ENCODE measurements around the gene LSP1.

DNA sequence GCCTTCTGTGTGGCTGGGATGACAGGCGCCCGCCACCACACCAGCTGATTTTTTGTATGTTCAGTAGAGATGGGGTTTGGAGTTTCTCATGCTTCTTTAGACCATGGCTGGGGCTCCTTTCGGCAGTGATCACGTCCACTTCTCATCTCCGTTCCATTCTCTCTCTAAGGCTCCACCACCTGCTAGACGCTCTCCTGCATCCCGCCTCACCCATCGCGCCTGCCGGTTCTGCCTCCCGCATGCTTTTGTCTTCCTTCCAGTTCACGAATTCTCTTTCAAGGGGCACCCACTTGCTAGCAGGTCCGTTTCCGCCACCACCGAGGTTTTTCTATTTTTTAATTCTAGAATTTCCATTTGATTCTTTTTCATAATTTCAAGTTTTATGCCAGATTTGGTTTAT is 40.1 kb upstream of the LSP1 start:
- TF ChIP-seq, protein P1, sequence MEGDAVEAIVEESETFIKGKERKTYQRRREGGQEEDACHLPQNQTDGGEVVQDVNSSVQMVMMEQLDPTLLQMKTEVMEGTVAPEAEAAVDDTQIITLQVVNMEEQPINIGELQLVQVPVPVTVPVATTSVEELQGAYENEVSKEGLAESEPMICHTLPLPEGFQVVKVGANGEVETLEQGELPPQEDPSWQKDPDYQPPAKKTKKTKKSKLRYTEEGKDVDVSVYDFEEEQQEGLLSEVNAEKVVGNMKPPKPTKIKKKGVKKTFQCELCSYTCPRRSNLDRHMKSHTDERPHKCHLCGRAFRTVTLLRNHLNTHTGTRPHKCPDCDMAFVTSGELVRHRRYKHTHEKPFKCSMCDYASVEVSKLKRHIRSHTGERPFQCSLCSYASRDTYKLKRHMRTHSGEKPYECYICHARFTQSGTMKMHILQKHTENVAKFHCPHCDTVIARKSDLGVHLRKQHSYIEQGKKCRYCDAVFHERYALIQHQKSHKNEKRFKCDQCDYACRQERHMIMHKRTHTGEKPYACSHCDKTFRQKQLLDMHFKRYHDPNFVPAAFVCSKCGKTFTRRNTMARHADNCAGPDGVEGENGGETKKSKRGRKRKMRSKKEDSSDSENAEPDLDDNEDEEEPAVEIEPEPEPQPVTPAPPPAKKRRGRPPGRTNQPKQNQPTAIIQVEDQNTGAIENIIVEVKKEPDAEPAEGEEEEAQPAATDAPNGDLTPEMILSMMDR (IDR thresholded peaks at IDR 0.05), result no peak
- TF ChIP-seq SIN3A (IDR thresholded peaks at IDR 0.05; ENCODE audit: borderline replicate concordance, insufficient read depth, low read depth, low read length) (no peak), POLR2AphosphoS5 (IDR thresholded peaks at IDR 0.05; ENCODE audit: low read depth, low read length) (no peak)
- TF ChIP-seq, protein P2, sequence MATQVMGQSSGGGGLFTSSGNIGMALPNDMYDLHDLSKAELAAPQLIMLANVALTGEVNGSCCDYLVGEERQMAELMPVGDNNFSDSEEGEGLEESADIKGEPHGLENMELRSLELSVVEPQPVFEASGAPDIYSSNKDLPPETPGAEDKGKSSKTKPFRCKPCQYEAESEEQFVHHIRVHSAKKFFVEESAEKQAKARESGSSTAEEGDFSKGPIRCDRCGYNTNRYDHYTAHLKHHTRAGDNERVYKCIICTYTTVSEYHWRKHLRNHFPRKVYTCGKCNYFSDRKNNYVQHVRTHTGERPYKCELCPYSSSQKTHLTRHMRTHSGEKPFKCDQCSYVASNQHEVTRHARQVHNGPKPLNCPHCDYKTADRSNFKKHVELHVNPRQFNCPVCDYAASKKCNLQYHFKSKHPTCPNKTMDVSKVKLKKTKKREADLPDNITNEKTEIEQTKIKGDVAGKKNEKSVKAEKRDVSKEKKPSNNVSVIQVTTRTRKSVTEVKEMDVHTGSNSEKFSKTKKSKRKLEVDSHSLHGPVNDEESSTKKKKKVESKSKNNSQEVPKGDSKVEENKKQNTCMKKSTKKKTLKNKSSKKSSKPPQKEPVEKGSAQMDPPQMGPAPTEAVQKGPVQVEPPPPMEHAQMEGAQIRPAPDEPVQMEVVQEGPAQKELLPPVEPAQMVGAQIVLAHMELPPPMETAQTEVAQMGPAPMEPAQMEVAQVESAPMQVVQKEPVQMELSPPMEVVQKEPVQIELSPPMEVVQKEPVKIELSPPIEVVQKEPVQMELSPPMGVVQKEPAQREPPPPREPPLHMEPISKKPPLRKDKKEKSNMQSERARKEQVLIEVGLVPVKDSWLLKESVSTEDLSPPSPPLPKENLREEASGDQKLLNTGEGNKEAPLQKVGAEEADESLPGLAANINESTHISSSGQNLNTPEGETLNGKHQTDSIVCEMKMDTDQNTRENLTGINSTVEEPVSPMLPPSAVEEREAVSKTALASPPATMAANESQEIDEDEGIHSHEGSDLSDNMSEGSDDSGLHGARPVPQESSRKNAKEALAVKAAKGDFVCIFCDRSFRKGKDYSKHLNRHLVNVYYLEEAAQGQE (IDR thresholded peaks at IDR 0.05; ENCODE audit: insufficient read depth in 1 of 2, low read depth in 2 of 2, low read length in 1 of 2), result no peak

Data from Panc1 (cell line).